ENCODE results near the gene CES5A.
"Not testable (repeated sequence)": the region's sequence is repeated elsewhere in the genome, so short reads cannot be mapped to it uniquely, and the experiment has no call there.

Gene CES5A

GRCh38 chr16:55875273-55875672, at the start of gene CES5A:
CES5A (minus strand) TSS chr16:55875373; CDS start chr16:55875221, 152 bp downstream.
- no peak for DNase-seq (ENCODE audit: low spot score)

GRCh38 chr16:55922662-55923061, 47.5 kb upstream of the CES5A start:
- DNase-seq (ENCODE audit: low spot score): no peak

- no peak for DNase-seq (ENCODE audit: low spot score)
Observed at GRCh38 chr16:55917373-55918160, 42.4 kb upstream of the CES5A start.

GRCh38 chr16:55915096-55915827, 40.1 kb upstream of the CES5A start:
- DNase-seq (ENCODE audit: low spot score): no peak

- no peak for DNase-seq (ENCODE audit: low spot score)
Observed at GRCh38 chr16:55914383-55914782, 39.2 kb upstream of the CES5A start.

GRCh38 chr16:55913716-55914115, 38.5 kb upstream of the CES5A start:
- no peak for DNase-seq (ENCODE audit: low spot score)

- DNase-seq (ENCODE audit: low spot score): not testable (repeated sequence)
Observed at GRCh38 chr16:55913121-55913520, 37.9 kb upstream of the CES5A start.

- DNase-seq (ENCODE audit: low spot score): no peak
Observed at GRCh38 chr16:55912022-55912421, 36.8 kb upstream of the CES5A start.

GRCh38 chr16:55911616-55912015, 36.4 kb upstream of the CES5A start:
- no peak for DNase-seq (ENCODE audit: low spot score)

GRCh38 chr16:55909876-55910275, 34.7 kb upstream of the CES5A start:
- DNase-seq (ENCODE audit: low spot score): no peak

- DNase-seq (ENCODE audit: low spot score): no peak
Observed at GRCh38 chr16:55908641-55909040, 33.5 kb upstream of the CES5A start.

- no peak for DNase-seq (ENCODE audit: low spot score)
Observed at GRCh38 chr16:55907661-55908060, 32.5 kb upstream of the CES5A start.

GRCh38 chr16:55906123-55906522, 30.9 kb upstream of the CES5A start:
- no peak for DNase-seq (ENCODE audit: low spot score)

GRCh38 chr16:55905651-55906050, 30.5 kb upstream of the CES5A start:
- no peak for DNase-seq (ENCODE audit: low spot score)

- DNase-seq (ENCODE audit: low spot score): no peak
Observed at GRCh38 chr16:55901566-55902217, 26.5 kb upstream of the CES5A start.

- DNase-seq (ENCODE audit: low spot score): no peak
Observed at GRCh38 chr16:55900616-55901393, 25.6 kb upstream of the CES5A start.

- DNase-seq (ENCODE audit: low spot score): no peak
Observed at GRCh38 chr16:55899857-55900256, 24.7 kb upstream of the CES5A start.

- no peak for DNase-seq (ENCODE audit: low spot score)
Observed at GRCh38 chr16:55898592-55898991, 23.4 kb upstream of the CES5A start.

GRCh38 chr16:55892821-55893220, 17.6 kb upstream of the CES5A start:
- DNase-seq (ENCODE audit: low spot score): no peak

- DNase-seq (ENCODE audit: low spot score): no peak
Observed at GRCh38 chr16:55889518-55889917, 14.3 kb upstream of the CES5A start.

GRCh38 chr16:55888546-55888945, 13.4 kb upstream of the CES5A start:
- no peak for DNase-seq (ENCODE audit: low spot score)

GRCh38 chr16:55876854-55877253, 1.7 kb upstream of the CES5A start:
- no peak for DNase-seq (ENCODE audit: low spot score)

Measured in HuH-7 (cell line).